HepG2 (cell line): ENCODE measurements around the gene FOXN3. TPM values are rescaled to one million over a fixed set of nuclear protein-coding genes. Genes with fewer than 3 reads are reported as not detected.

ENCODE experiments used
- ATAC-seq: fragments of 200-7000 bp; cut with Tn5 transposase; 3 replicates; pipeline ENCODE4 v1.9.1; 2020; ENCODE audit warnings: mild to moderate bottlenecking, moderate library complexity
- BruUV-seq: library from RNA; stranded (reverse); fragments of 400-500 nt; replicated peaks from 2 replicates; lab custom pipeline; 2021; lab: Mats Ljungman, UMichigan
- CTCF ChIA-PET: fragments of 300-600 bp; formaldehyde crosslinking; extraction: SDS; loops from one replicate; lab custom pipeline; 2021; ENCODE audit warnings: low total read pairs, inconsistent platforms, low intra/inter-chr PET ratio; lab: Yijun Ruan, JAX
- POLR2A ChIA-PET: fragments of 350-600 bp; sonication (Branson Sonifier 250); formaldehyde crosslinking; loops from one replicate; lab custom pipeline; 2020; ENCODE audit warnings: antibody characterized with exemption, inconsistent platforms; lab: Yijun Ruan, JAX
- DNase-seq: peaks from one replicate; pipeline ENCODE4 v3.0.0-alpha.2; 2015; ENCODE audit warnings: low spot score
- FAIRE-seq: peaks from 3 replicates; lab custom pipeline; 2011; peaks lifted over from hg19 to GRCh38; lab: Jason Lieb, UNC
- H2AFZ ChIP-seq: one replicate; pipeline ENCODE4 v1.6.1; 2011; ENCODE audit warnings: low read length, inconsistent platforms
- H3K27ac ChIP-seq: fragments of 300-600 bp; 3 replicates; pipeline ENCODE4 v1.8.0; 2011; ENCODE audit warnings: mixed run types, mild to moderate bottlenecking, mixed read lengths, low read length, inconsistent platforms; ENCODE audit not compliant: insufficient read depth; ENCODE audit errors: extremely low read length
- H3K27me3 ChIP-seq, 2 experiments: fragments of 200-600 bp in 1 of 2; 2 replicates in 1 of 2; 3 replicates in 1 of 2; pipeline versions ENCODE4 v1.6.0 to v1.8.0; 2011; ENCODE audit warnings: low read length in 2 of 2, mild to moderate bottlenecking in 2 of 2, moderate library complexity in 2 of 2, inconsistent platforms in 1 of 2; ENCODE audit not compliant: insufficient read depth in 2 of 2, control insufficient read depth in 1 of 2
- H3K36me3 ChIP-seq, 2 experiments: fragments of 200-600 bp in 1 of 2; replicated peaks in 1 of 2; 2 replicates in 1 of 2; 3 replicates in 1 of 2; pipeline versions ENCODE4 v1.5.1 to v1.8.0; 2011; ENCODE audit warnings: low read length in 2 of 2, inconsistent platforms in 1 of 2; ENCODE audit not compliant: insufficient read depth in 2 of 2, control insufficient read depth in 1 of 2
- H3K4me1 ChIP-seq: 2 replicates; pipeline ENCODE4 v1.5.1; 2012; ENCODE audit warnings: low read length, inconsistent platforms; ENCODE audit not compliant: insufficient read depth
- H3K4me2 ChIP-seq: 2 replicates; pipeline ENCODE4 v1.6.0; 2011; ENCODE audit warnings: low read depth, low read length, inconsistent platforms
- H3K4me3 ChIP-seq, 3 experiments: fragments of 200-600 bp in 1 of 3; sonication (generic), shearing (Covaris generic) in 1 of 3; replicated peaks in 1 of 3; 2 replicates each; pipeline ENCODE4 v1.5.1; 2011 to 2016; ENCODE audit warnings: low read length in 3 of 3, inconsistent platforms in 2 of 3, low read depth in 2 of 3, mild to moderate bottlenecking in 2 of 3, control low read depth in 1 of 3, mixed read lengths in 1 of 3; ENCODE audit not compliant: insufficient read depth in 1 of 3
- H3K79me2 ChIP-seq: one replicate; pipeline ENCODE4 v1.6.1; 2011; ENCODE audit warnings: low read length, inconsistent platforms; ENCODE audit not compliant: insufficient read depth
- H3K9ac ChIP-seq: 2 replicates; pipeline ENCODE4 v1.6.0; 2011; ENCODE audit warnings: mild to moderate bottlenecking, low read depth, low read length, inconsistent platforms; ENCODE audit not compliant: insufficient read depth
- H3K9me3 ChIP-seq: 2 replicates; pipeline ENCODE4 v1.5.1; 2012; ENCODE audit warnings: mild to moderate bottlenecking, low read length
- H4K20me1 ChIP-seq: 2 replicates; pipeline ENCODE4 v1.6.0; 2011; ENCODE audit warnings: inconsistent platforms, mild to moderate bottlenecking, low read length, moderate library complexity; ENCODE audit not compliant: insufficient read depth
- PAF1 ChIP-seq: IDR thresholded peaks from 2 replicates; pipeline ENCODE4 v1.6.1; 2016; ENCODE audit warnings: missing genetic modification reagents, missing compliant biosample characterization
- ZNF468 ChIP-seq: sonication (generic); formaldehyde crosslinking; IDR thresholded peaks from 2 replicates; pipeline ENCODE4 v1.8.0; 2022; ENCODE audit warnings: mild to moderate bottlenecking, moderate library complexity, missing genetic modification reagents
- ZNF512B ChIP-seq: sonication (generic); formaldehyde crosslinking; IDR thresholded peaks from 2 replicates; pipeline ENCODE4 v1.5.1; 2020; ENCODE audit warnings: missing genetic modification reagents, mild to moderate bottlenecking, borderline replicate concordance
- ZNF678 ChIP-seq: sonication (generic); formaldehyde crosslinking; IDR thresholded peaks from 2 replicates; pipeline ENCODE4 v1.4.0; 2020; ENCODE audit warnings: mild to moderate bottlenecking, missing genetic modification reagents
- ZNF841 ChIP-seq: sonication (generic); formaldehyde crosslinking; IDR thresholded peaks from 2 replicates; pipeline ENCODE4 v1.8.1; 2023; ENCODE audit warnings: missing genetic modification reagents, borderline replicate concordance
- WGBS: methylation state at CpG from one replicate; pipeline ENCODE4 v1.1.6; 2017; ENCODE audit warnings: low lambda C conversion rate; 5-methylcytosine and 5-hydroxymethylcytosine counted together
- in situ Hi-C: cut with HindIII; loops from 2 replicates; pipeline ENCODE4 v1.10.0; 2017; ENCODE audit warnings: low pct_unique_long_range_greater_than_20kb; ENCODE audit not compliant: extremely low pct_ligation_motif_present
- intact Hi-C: fragments of 100-400 bp; cut with micrococcal nuclease; formaldehyde crosslinking; loops from one replicate; pipeline ENCODE4 v1.10.0; 2022; ENCODE audit not compliant: unreplicated experiment
- polyA plus RNA-seq, 8 experiments: library from polyadenylated mRNA; depleted of rRNA in 3 of 8; stranded (reverse) in 7 of 8; unstranded in 1 of 8; fragments of >200 nt; fragmentation: Illumina TruSeq in 4 of 8; extraction: Trizol in 4 of 8; gene quantifications; 2 replicates each; pipeline versions ENCODE4 v1.2.1 to v1.2.3, GENCODE V29; 2011 to 2016; ENCODE audit warnings: low read depth in 4 of 8, missing spikeins in 1 of 8, mixed read lengths in 1 of 8; ENCODE audit not compliant: insufficient read depth in 1 of 8
- total RNA-seq, 5 experiments: library from RNA; depleted of rRNA; stranded (reverse); fragments of >200 nt; fragmentation: Illumina TruSeq; extraction: Trizol; gene quantifications; 2 replicates each; pipeline ENCODE4 v1.2.3, GENCODE V29; 2016; ENCODE audit warnings: low read depth in 1 of 5
- TF ChIP-seq, protein P1 (sequence below), 2 experiments: fragments of 450-650 bp in 1 of 2; sonication (generic) in 1 of 2; formaldehyde crosslinking in 1 of 2; IDR thresholded peaks; 2 replicates each; pipeline versions ENCODE4 v1.6.1 to v1.8.0; 2016 to 2022; ENCODE audit warnings: antibody characterized with exemption in 1 of 2, mild to moderate bottlenecking in 1 of 2, missing genetic modification reagents in 1 of 2
- TF ChIP-seq, protein P2 (sequence below): sonication (generic); formaldehyde crosslinking; IDR thresholded peaks from 2 replicates; pipeline ENCODE4 v1.8.1; 2022; ENCODE audit warnings: low read depth, mild to moderate bottlenecking, missing genetic modification reagents

FOXN3 gene
- total and polyA plus RNA-seq, 2 of the 13 experiments (the other 11 are each of a cell fraction or from before 2014, with no cell fraction given) = 32.4 to 70.2 TPM

- TF ChIP-seq, protein P1, sequence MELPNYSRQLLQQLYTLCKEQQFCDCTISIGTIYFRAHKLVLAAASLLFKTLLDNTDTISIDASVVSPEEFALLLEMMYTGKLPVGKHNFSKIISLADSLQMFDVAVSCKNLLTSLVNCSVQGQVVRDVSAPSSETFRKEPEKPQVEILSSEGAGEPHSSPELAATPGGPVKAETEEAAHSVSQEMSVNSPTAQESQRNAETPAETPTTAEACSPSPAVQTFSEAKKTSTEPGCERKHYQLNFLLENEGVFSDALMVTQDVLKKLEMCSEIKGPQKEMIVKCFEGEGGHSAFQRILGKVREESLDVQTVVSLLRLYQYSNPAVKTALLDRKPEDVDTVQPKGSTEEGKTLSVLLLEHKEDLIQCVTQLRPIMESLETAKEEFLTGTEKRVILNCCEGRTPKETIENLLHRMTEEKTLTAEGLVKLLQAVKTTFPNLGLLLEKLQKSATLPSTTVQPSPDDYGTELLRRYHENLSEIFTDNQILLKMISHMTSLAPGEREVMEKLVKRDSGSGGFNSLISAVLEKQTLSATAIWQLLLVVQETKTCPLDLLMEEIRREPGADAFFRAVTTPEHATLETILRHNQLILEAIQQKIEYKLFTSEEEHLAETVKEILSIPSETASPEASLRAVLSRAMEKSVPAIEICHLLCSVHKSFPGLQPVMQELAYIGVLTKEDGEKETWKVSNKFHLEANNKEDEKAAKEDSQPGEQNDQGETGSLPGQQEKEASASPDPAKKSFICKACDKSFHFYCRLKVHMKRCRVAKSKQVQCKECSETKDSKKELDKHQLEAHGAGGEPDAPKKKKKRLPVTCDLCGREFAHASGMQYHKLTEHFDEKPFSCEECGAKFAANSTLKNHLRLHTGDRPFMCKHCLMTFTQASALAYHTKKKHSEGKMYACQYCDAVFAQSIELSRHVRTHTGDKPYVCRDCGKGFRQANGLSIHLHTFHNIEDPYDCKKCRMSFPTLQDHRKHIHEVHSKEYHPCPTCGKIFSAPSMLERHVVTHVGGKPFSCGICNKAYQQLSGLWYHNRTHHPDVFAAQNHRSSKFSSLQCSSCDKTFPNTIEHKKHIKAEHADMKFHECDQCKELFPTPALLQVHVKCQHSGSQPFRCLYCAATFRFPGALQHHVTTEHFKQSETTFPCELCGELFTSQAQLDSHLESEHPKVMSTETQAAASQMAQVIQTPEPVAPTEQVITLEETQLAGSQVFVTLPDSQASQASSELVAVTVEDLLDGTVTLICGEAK (IDR thresholded peaks at IDR 0.05) = no peak
- TF ChIP-seq, protein P1 (CRISPR knock-in tag; IDR thresholded peaks at IDR 0.05) = no peak
- no peak for TF ChIP-seq PAF1
- TF ChIP-seq, all 625 proteins: peak for 0
Measured at GRCh38 chr14:89455412-89455811, 38.4 kb upstream of the FOXN3 start (continued).

- Histone ChIP-seq H3K36me3 (no peaks in the 10 kb centered on the region; a peak in 1 of 5 replicates), H3K27me3 (no peaks in the 10 kb centered on the region), H2AFZ (no peak overlapping the region), H3K79me2 (no peaks in the 10 kb centered on the region), H3K27ac (no peak overlapping the region), H3K9ac (no peak overlapping the region), H3K4me3 (no peak overlapping the region), H3K4me1 (peaks cover 36% of the 10 kb centered on the region), H3K9me3 (no peaks in the 10 kb centered on the region), H3K4me2 (no peak overlapping the region), H4K20me1 (no peaks in the 10 kb centered on the region)
- FAIRE-seq (no peak), DNase-seq (no peak), ATAC-seq (no peak)
- BruUV-seq = no TSS peak
- intact Hi-C loops = no loop called here
- ChIA-PET CTCF (no interaction called here), POLR2A (no interaction called here)
- in situ Hi-C loops = no loop called here
- WGBS = 95% methylated on average over 10 of the region's 10 CpGs
- TF ChIP-seq ZNF841 = no peak
- no peak for TF ChIP-seq ZNF468
- no peak for TF ChIP-seq ZNF512B (CRISPR knock-in tag)
- TF ChIP-seq, protein P2, sequence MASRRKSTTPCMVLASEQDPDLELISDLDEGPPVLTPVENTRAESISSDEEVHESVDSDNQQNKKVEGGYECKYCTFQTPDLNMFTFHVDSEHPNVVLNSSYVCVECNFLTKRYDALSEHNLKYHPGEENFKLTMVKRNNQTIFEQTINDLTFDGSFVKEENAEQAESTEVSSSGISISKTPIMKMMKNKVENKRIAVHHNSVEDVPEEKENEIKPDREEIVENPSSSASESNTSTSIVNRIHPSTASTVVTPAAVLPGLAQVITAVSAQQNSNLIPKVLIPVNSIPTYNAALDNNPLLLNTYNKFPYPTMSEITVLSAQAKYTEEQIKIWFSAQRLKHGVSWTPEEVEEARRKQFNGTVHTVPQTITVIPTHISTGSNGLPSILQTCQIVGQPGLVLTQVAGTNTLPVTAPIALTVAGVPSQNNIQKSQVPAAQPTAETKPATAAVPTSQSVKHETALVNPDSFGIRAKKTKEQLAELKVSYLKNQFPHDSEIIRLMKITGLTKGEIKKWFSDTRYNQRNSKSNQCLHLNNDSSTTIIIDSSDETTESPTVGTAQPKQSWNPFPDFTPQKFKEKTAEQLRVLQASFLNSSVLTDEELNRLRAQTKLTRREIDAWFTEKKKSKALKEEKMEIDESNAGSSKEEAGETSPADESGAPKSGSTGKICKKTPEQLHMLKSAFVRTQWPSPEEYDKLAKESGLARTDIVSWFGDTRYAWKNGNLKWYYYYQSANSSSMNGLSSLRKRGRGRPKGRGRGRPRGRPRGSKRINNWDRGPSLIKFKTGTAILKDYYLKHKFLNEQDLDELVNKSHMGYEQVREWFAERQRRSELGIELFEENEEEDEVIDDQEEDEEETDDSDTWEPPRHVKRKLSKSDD (CRISPR knock-in tag) = no peak
- no peak for TF ChIP-seq ZNF678
Measured at GRCh38 chr14:89454996-89455395, 38.0 kb upstream of the FOXN3 start.
